Measurements from ENCODE around the gene TNFAIP2.

- TF ChIP-seq EZH2 (IDR thresholded peaks at IDR 0.05; ENCODE audit: borderline replicate concordance, low read length): no peak
- no peak for TF ChIP-seq CTCF (conservative IDR thresholded peaks at IDR 0.05 in 1 of 2, IDR thresholded peaks at IDR 0.05 in 1 of 2; ENCODE audit: extremely low read depth in 1 of 2, insufficient read depth in 1 of 2, low read depth in 1 of 2, low read length in 2 of 2)
These were observed 10.2 kb downstream of the TNFAIP2 start for GRCh38 chr14:103133210-103134140.
